HG03103 (cell line): ENCODE results near the gene CTTN.
"Not testable (repeated sequence)": the region's sequence is repeated elsewhere in the genome, so short reads cannot be mapped to it uniquely, and the experiment has no call there.

Source experiments
- ATAC-seq: cut with Tn5 transposase; IDR thresholded peaks from one replicate; pipeline ENCODE4 v1.9.1; 2021; ENCODE audit warnings: low read depth; ENCODE audit not compliant: unreplicated experiment

CTTN gene

DNA sequence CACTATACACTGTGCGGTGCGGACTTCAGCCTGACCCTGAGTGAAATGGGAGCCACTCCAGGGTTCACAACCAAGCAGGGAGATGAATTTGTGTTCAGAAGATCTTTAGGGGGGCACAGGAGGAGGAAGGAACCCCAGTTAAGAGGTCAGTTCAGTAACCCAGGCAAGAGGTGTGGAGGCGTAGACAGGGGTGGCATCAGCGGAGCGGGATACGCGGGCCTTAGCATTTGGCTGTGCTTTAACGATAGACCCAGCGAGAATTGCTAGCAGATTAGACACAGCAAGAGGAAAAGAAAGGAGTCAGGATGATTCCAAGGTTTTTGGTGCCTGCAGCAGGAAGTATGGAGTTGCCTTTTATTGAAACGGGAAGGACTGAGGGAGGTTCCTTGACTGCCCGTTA, 46.8 kb downstream of the CTTN start:
- ATAC-seq: no peak

DNA sequence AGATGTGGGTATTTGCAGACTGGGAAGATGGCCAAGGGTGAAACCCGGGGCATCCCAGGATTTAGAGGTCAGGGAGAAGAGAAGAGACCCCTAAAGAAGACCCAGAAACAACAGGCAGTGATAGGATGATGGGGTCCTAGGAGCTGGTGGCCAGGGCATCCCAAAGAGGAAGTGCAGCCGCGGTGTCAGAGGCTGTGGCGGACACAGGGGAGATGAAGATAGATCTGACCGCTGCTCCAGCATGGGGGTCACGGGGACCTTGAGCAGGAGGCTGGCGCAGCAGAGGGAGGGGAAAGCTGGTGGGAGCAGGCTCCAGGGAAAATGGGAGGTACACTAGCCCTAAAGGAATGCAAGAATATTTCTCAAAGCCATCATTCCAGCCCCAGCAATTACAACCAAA, 47.3 kb downstream of the CTTN start:
- ATAC-seq: no peak

DNA sequence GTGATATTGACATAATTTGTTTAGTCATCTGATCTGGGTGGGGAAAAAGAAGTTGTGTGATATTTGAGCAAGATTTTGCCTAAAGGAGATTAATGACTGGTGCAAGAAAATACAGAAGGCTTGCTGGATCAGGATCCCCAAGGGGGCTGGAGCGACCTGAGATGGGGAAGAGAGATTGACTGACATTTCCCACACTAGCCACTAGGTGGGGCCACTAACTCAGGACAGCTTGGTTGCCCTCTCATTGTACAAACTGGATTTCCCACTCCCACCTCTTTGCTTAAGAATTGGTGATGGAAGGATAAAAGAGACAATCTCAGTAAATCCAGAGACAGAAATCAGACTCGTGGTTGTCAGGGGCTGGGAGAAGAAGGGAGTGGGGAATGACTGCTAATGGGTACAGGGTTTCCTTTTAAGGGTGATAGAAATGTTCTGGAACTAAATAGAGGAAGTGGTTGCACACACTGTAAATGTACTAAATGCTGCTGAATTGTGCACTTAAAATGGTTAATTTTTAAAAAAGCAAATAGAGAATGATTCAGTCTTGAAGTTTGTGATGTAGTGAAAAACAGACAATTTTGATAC, 50.7 kb downstream of the CTTN start:
- no peak for ATAC-seq

DNA sequence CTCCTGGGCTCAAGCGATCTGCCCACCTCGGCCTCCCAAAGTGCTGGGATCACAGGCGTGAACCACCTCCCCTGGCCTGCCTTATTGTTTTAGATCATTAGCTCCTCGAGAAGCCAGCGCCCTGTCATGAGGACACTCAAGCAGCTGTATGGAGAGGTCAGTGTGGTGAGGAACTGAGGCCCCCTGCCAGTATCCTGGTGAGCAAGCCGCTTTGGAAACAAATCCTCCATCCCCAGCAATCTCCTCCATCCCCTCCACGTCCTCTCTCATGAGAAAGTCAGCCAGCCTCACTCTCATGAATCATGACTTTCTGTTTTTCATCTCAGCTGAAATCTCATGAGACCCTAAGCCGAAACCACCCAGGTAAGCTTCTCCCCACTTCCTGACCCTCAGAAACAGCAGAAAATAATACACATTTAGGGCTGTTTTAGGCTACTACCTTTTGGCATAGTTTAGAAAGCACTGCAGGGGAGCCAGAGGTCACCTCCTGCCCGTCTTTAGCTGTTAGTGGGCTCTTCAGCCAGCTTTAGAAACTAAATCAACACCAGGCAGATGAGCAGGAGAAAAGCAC, 56.0 kb downstream of the CTTN start:
- no peak for ATAC-seq

DNA sequence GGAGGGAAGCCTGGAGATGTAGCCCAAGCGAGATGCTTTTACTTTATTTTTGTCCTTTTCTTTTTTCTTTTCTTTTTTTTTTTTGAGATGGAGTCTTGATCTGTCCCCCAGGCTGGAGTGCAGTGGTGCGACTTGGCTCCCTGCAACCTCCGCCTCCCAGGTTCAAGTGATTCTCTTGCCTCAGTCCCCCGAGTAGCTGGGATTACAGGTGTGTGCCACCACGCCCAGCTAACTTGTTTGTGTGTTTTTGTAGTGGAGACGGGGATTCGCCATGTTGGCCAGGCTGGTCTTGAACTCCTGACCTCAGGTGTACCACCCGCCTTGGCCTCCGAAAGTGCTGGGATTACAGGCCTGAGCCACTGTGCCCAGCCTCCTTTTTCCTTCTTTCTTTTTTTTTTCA, 56.5 kb downstream of the CTTN start:
- ATAC-seq: not testable (repeated sequence)

- ATAC-seq: no peak
Observed at GRCh38 chr11:70455354-70455753, 57.0 kb downstream of the CTTN start.

- ATAC-seq: no peak
Observed at GRCh38 chr11:70456921-70457532, 58.7 kb downstream of the CTTN start.

- ATAC-seq: no peak
Observed at GRCh38 chr11:70458736-70459135, 60.4 kb downstream of the CTTN start.

- ATAC-seq: no peak
Observed at GRCh38 chr11:70460111-70460510, 61.8 kb downstream of the CTTN start.

DNA sequence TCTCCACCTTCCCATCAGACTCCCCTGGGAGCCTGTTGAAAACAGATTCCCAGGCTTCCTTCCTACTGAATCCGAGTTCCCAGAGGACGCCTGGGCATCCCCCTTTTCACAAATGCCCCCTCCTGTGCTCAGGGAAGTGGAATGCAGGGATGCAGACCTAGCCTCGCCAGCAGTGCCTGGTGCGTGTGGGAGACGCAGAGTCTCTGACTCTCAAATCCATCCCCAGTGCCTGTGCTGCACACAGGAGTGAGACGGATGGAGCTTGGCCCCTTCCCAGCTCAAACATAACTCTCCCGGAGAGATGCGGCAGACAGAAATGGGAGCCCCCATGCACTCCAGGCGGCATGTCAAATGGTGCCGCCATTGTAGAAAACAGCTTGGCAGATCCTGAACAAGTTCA, 62.6 kb downstream of the CTTN start:
- no peak for ATAC-seq

- no peak for ATAC-seq
Observed at GRCh38 chr11:70462818-70463477, 64.6 kb downstream of the CTTN start.

DNA sequence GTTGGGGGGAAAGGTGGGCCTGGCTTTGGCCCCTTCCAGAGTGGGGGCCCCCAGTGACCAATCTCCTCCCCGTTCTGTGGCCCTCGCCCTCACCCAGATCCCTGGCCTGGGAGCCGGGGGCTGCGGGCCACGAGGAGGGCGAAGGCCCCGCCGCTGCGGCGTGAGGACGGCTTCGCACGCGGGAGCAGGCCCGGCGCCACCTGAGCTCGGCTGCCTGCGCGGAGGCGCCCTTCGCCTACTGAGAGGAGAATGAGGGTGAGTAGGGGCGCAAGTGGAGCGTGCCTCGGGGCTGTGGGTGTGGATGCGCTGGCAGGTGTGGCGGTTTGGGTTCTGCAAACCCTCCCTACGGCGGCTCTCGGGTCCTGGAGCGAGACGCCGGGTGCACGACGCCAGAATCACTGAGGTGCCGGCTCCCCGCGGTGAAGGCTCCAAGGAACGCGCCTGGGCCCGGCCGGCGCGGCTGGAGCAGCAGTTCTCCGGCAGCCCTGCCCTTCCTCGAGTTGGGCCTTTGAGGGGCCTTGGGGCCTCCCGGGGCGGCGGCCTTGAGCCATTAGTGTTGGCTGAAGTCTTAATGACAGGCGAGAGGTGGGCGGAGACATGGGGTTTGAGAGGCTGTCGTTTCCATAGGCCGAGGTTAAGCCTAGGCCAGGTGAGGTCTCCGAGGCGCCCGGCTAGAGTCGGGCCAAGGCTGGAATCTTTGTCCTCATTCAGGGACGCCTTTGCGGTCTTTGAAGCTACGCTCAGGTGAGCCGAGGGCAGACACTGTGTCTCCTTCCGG, 65.3 kb downstream of the CTTN start:
- no peak for ATAC-seq

GRCh38 chr11:70464509-70465361, 66.4 kb downstream of the CTTN start:
- ATAC-seq: no peak

DNA sequence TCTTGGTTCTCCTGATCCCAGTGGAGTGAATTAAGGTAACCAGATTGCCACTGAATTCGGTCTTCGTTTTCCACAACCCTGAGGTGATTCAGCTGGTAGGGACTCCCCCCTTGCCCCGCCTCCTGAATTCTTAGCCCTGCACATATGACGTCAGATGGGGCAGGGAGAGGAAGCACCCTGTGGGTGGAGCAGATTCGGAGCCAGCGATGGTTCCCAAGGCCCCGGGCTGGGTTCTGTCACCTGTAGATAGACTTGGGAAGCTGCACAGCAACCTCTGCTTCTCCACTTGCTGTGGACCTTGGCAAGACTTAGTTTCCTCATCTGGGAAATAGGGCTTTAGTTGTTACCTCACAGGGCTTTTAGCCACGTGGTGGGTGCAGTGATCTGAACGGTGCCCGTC, 67.8 kb downstream of the CTTN start:
- no peak for ATAC-seq

- no peak for ATAC-seq
Observed at GRCh38 chr11:70466596-70466995, 68.3 kb downstream of the CTTN start.

GRCh38 chr11:70467201-70468085, 69.1 kb downstream of the CTTN start:
- ATAC-seq: no peak

DNA sequence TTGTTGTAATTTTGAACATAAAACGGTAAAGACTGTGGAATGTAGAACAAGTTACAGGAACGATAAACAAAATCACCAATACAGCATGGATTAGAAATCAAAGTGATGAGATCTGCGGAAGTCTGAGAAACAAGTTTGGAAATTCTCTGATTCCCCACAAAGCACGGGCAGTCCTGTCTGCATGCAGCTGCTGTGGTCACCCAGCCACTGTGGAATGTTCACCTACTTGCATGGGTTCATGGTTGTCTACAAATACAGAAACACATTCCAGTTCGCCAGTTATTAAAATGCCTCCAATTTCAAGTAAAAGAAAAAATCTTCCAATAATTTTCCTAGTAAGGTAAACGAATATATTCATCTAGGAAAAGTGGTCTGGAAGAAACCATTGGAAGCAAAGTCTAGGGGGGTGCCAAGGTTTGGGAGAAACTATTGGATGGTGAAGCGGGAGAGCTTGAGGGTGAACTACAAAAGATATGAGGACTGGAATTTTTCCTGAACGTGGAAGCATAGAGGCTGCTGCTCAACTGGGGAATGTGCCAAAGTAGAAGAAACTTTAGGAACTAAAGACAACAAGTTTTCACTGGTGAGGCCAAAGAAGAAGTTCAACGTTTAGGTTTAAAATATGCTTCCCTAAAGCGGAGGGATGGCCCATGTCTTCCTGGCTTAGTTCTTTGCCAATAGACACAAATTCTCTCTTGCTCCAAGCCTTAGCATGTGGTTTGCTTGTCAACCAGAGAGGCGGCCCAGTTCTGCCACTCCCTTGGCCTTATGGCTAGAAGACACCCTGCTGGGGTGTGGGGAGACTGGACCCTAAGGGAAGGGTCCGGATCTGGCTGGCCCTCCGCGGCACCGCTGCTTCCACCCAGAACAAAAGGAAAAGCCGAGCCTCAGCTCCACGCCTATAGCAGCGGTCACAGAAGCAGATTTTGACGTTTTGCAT, 70.2 kb downstream of the CTTN start:
- no peak for ATAC-seq

- no peak for ATAC-seq
Observed at GRCh38 chr11:70470127-70470526, 71.8 kb downstream of the CTTN start.
